ENCODE results near the gene CDHR3. TPM values are rescaled to one million over a fixed set of nuclear protein-coding genes. Genes with fewer than 3 reads are reported as not detected.

CDHR3 gene
- total RNA-seq, 1 experiment from 2014 or later, result 19.1 TPM

GRCh38 chr7:105951597-105951996, 11.5 kb upstream of the CDHR3 start:
- Mint-ChIP-seq H3K9me3 (peaks cover 45% of the 10 kb centered on the region), H3K4me1 (no peaks in the 10 kb centered on the region), H3K27me3 (ENCODE audit: low read depth) (peaks cover 3% of the 10 kb centered on the region), H3K4me3 (no peak overlapping the region), H3K36me3 (peaks cover 37% of the 10 kb centered on the region), H3K27ac (no peak overlapping the region)
- ATAC-seq (no peak), DNase-seq (ENCODE audit: low spot score) (no peak)
- ChIA-PET POLR2A (interaction anchor here (0.7 kb wide), 1 partner anchor 11 kb away, joined by 3 read pairs; the partner anchor contains the start of gene CDHR3), CTCF (interaction anchor here (0.6 kb wide), 1 partner anchor 31 kb away, joined by 4 read pairs; no protein-coding TSS in a partner anchor)
- no peak for TF ChIP-seq TP53 (CRISPR knock-in tag; IDR thresholded peaks at IDR 0.05)
- TF ChIP-seq ZNF416 (CRISPR knock-in tag; IDR thresholded peaks at IDR 0.05), result no peak
- TF ChIP-seq ZNF425 (CRISPR knock-in tag; conservative IDR thresholded peaks at IDR 0.05), result no peak
- TF ChIP-seq NFE2L1 (CRISPR knock-in tag; IDR thresholded peaks at IDR 0.05), result no peak
- TF ChIP-seq ZNF281 (CRISPR knock-in tag; IDR thresholded peaks at IDR 0.05), result no peak
- no peak for TF ChIP-seq GRHL2 (CRISPR knock-in tag; IDR thresholded peaks at IDR 0.05; ENCODE audit: insufficient replicate concordance, severe bottlenecking)
- no peak for TF ChIP-seq CREM (CRISPR knock-in tag; IDR thresholded peaks at IDR 0.05)
- TF ChIP-seq TEAD1 (CRISPR knock-in tag; IDR thresholded peaks at IDR 0.05), result no peak
- TF ChIP-seq ZMAT4 (CRISPR knock-in tag; IDR thresholded peaks at IDR 0.05), result no peak
- no peak for TF ChIP-seq ELF4 (CRISPR knock-in tag; IDR thresholded peaks at IDR 0.05; ENCODE audit: low read depth)
- TF ChIP-seq E2F1 (CRISPR knock-in tag; IDR thresholded peaks at IDR 0.05), result no peak

- Mint-ChIP-seq H3K27ac (no peak overlapping the region), H3K4me3 (no peak overlapping the region), H3K36me3 (peaks cover 37% of the 10 kb centered on the region), H3K4me1 (no peaks in the 10 kb centered on the region), H3K27me3 (ENCODE audit: low read depth) (peaks cover 3% of the 10 kb centered on the region), H3K9me3 (peaks cover 45% of the 10 kb centered on the region)
- DNase-seq (ENCODE audit: low spot score), result no peak
- TF ChIP-seq STAT6 (CRISPR knock-in tag; conservative IDR thresholded peaks at IDR 0.05; ENCODE audit: low read depth) (no peak), NR1H2 (CRISPR knock-in tag; IDR thresholded peaks at IDR 0.05) (no peak), ZNF317 (CRISPR knock-in tag; IDR thresholded peaks at IDR 0.05; ENCODE audit: borderline replicate concordance, low read depth) (no peak), ZNF416 (CRISPR knock-in tag; IDR thresholded peaks at IDR 0.05) (no peak), ZNF671 (CRISPR knock-in tag; IDR thresholded peaks at IDR 0.05) (no peak), ZNF138 (CRISPR knock-in tag; conservative IDR thresholded peaks at IDR 0.05) (no peak)
- no peak for ATAC-seq
- CTCF ChIA-PET, result no interaction called here
- POLR2A ChIA-PET, result no interaction called here
Measured at GRCh38 chr7:105952917-105953595, 10.0 kb upstream of the CDHR3 start.
